A673 (cell line): ENCODE data around the gene CTIF.

Experiments used
- EZH2 ChIP-seq: fragments of 200-600 bp; sonication (generic); IDR thresholded peaks from 2 replicates; pipeline ENCODE4 v1.6.1; 2017; ENCODE audit warnings: borderline replicate concordance, low read depth, mild to moderate bottlenecking, mixed read lengths, antibody characterized with exemption, low read length; ENCODE audit not compliant: poor library complexity, severe bottlenecking
- TF ChIP-seq, protein P1 (sequence below): fragments of 300-800, 200-600 bp; sonication (generic); conservative IDR thresholded peaks from 2 replicates; pipeline ENCODE4 v1.5.1; 2017; ENCODE audit warnings: low read depth, mild to moderate bottlenecking, antibody characterized with exemption, low read length, moderate library complexity, mixed read lengths

- TF ChIP-seq, protein P1, sequence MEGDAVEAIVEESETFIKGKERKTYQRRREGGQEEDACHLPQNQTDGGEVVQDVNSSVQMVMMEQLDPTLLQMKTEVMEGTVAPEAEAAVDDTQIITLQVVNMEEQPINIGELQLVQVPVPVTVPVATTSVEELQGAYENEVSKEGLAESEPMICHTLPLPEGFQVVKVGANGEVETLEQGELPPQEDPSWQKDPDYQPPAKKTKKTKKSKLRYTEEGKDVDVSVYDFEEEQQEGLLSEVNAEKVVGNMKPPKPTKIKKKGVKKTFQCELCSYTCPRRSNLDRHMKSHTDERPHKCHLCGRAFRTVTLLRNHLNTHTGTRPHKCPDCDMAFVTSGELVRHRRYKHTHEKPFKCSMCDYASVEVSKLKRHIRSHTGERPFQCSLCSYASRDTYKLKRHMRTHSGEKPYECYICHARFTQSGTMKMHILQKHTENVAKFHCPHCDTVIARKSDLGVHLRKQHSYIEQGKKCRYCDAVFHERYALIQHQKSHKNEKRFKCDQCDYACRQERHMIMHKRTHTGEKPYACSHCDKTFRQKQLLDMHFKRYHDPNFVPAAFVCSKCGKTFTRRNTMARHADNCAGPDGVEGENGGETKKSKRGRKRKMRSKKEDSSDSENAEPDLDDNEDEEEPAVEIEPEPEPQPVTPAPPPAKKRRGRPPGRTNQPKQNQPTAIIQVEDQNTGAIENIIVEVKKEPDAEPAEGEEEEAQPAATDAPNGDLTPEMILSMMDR, result no peak
- TF ChIP-seq EZH2, result no peak
Measured at GRCh38 chr18:48546396-48546795, 7.6 kb downstream of the CTIF start.
